MCF 10A (cell line): ENCODE data around the gene MCTP1. TPM values are rescaled to one million over a fixed set of nuclear protein-coding genes. Genes with fewer than 3 reads are reported as not detected.

Experiments used
- Bru-seq: library from RNA; stranded (reverse); fragments of 400-500 nt; gene quantifications from one replicate; lab custom pipeline; 2021; lab: Mats Ljungman, UMichigan
- BruChase-seq, 2 experiments: library from RNA; stranded (reverse); fragments of 400-500 nt; gene quantifications; one replicate each; lab custom pipeline; 2021; lab: Mats Ljungman, UMichigan
- BruUV-seq: library from RNA; stranded (reverse); fragments of 400-500 nt; replicated peaks from 2 replicates; lab custom pipeline; 2021; lab: Mats Ljungman, UMichigan
- CTCF ChIA-PET: fragments of 300-600 bp; sonication (Branson Sonifier 250); formaldehyde crosslinking; extraction: SDS; loops from one replicate; lab custom pipeline; 2021; ENCODE audit warnings: antibody characterized with exemption, inconsistent platforms; lab: Yijun Ruan, JAX
- POLR2A ChIA-PET: fragments of 300-600, 350-650 bp; sonication (Branson Sonifier 250); formaldehyde crosslinking; extraction: SDS; loops from one replicate; lab custom pipeline; 2020; ENCODE audit warnings: antibody characterized with exemption, inconsistent platforms; lab: Yijun Ruan, JAX
- DNase-seq: peaks from one replicate; pipeline ENCODE4 v3.0.0-alpha.2; 2018; ENCODE audit not compliant: unreplicated experiment
- H3K27ac Mint-ChIP-seq: one replicate; pipeline ENCODE4 v1.8.0; 2022; ENCODE audit warnings: mild to moderate bottlenecking, low read depth, mixed read lengths; ENCODE audit not compliant: unreplicated experiment
- H3K27me3 Mint-ChIP-seq: one replicate; pipeline ENCODE4 v1.8.0; 2022; ENCODE audit warnings: mixed read lengths; ENCODE audit not compliant: insufficient read depth, unreplicated experiment
- H3K36me3 Mint-ChIP-seq: one replicate; pipeline ENCODE4 v1.8.0; 2022; ENCODE audit warnings: mild to moderate bottlenecking, moderate library complexity, mixed read lengths; ENCODE audit not compliant: insufficient read depth, unreplicated experiment
- H3K4me1 Mint-ChIP-seq: one replicate; pipeline ENCODE4 v1.8.0; 2022; ENCODE audit warnings: mixed read lengths; ENCODE audit not compliant: insufficient read depth, unreplicated experiment
- H3K4me3 Mint-ChIP-seq: one replicate; pipeline ENCODE4 v1.8.0; 2022; ENCODE audit warnings: mild to moderate bottlenecking, moderate library complexity, mixed read lengths; ENCODE audit not compliant: unreplicated experiment
- H3K9me3 Mint-ChIP-seq: one replicate; pipeline ENCODE4 v1.8.0; 2022; ENCODE audit warnings: mixed read lengths; ENCODE audit not compliant: unreplicated experiment
- CTCF ChIP-seq: fragments of 200-600 bp; IDR thresholded peaks from one replicate; pipeline ENCODE4 v1.8.0; 2022; ENCODE audit warnings: antibody characterized with exemption, mild to moderate bottlenecking; ENCODE audit not compliant: unreplicated experiment
- intact Hi-C: fragments of 100-400 bp; cut with micrococcal nuclease; formaldehyde crosslinking; loops from 2 replicates; pipeline ENCODE4 v1.14.1; 2022
- long read RNA-seq: library from polyadenylated mRNA; stranded (forward); transcript quantifications from one replicate; pipeline ENCODE4 v2.0.0, GENCODE V29; 2022
- total RNA-seq: library from RNA; stranded (reverse); gene quantifications from 2 replicates; pipeline ENCODE4 v1.2.3, GENCODE V29; 2022

Gene MCTP1
- 29.3 and 40.3 TPM in 2 replicates for total RNA-seq
- Bru-seq, nascent RNA: percentile 72 among the genes with signal in this experiment
- BruChase-seq, experiment 1, labeled RNA remaining after a 6-hour chase: percentile 50 among the genes with signal in this experiment
- percentile 52 among the genes with signal in this experiment for BruChase-seq, experiment 2, labeled RNA remaining after a 2-hour chase
- long read RNA-seq, partial matches to known transcripts: 4 of 29 reads
- long read RNA-seq, other reads (novel, unspliced or antisense): 23 of 29 reads

GRCh38 chr5:95284572-95285408 lies at the start of gene MCTP1:
MCTP1 (minus strand) TSS chr5:95285094.
- Mint-ChIP-seq H3K27ac (no peak within 1 kb of the TSS), H3K9me3 (no peaks in the 10 kb centered on the region), H3K4me3 (peak within 1 kb of the TSS; percentile 69), H3K27me3 (peaks cover 66% of the 10 kb centered on the region), H3K36me3 (peaks cover 5% of the 10 kb centered on the region), H3K4me1 (no peaks in the 10 kb centered on the region)
- intact Hi-C loops: loop anchor here (5.0 to 10.0 kb wide), 3 partner anchors 180 to 563 kb away; no protein-coding TSS in a partner anchor
- ChIA-PET POLR2A (interaction anchor here (0.6 to 1.1 kb wide), 3 partner anchors 162 to 197 kb away, joined by 3 read pairs; no protein-coding TSS in a partner anchor), CTCF (interaction anchor here (0.7 to 1.5 kb wide), 6 partner anchors 18 to 316 kb away, joined by 3 to 7 read pairs (median 4); no protein-coding TSS in a partner anchor)
- no peak for TF ChIP-seq CTCF
- BruUV-seq: no TSS peak
- DNase-seq: peak; percentile 40

- intact Hi-C loops: no loop called here
- peaks cover 20% of the 10 kb centered on the region for H3K27me3 Mint-ChIP-seq
- H3K4me1 Mint-ChIP-seq: peaks cover 7% of the 10 kb centered on the region
- peak; percentile 57 for DNase-seq
- ChIA-PET CTCF (no interaction called here), POLR2A (no interaction called here)
- no peak overlapping the region for H3K4me3 Mint-ChIP-seq
- H3K27ac Mint-ChIP-seq: no peak overlapping the region
- H3K9me3 Mint-ChIP-seq: no peaks in the 10 kb centered on the region
- no peaks in the 10 kb centered on the region for H3K36me3 Mint-ChIP-seq
- no peak for TF ChIP-seq CTCF
- no TSS peak for BruUV-seq
Measured at GRCh38 chr5:95332158-95332557, 47.3 kb upstream of the MCTP1 start.

- CTCF ChIA-PET: no interaction called here
- H3K4me1 Mint-ChIP-seq: peaks cover 7% of the 10 kb centered on the region
- no peak overlapping the region for H3K27ac Mint-ChIP-seq
- no peaks in the 10 kb centered on the region for H3K9me3 Mint-ChIP-seq
- H3K4me3 Mint-ChIP-seq: no peak overlapping the region
- POLR2A ChIA-PET: no interaction called here
- peaks cover 20% of the 10 kb centered on the region for H3K27me3 Mint-ChIP-seq
- DNase-seq: peak; percentile 59
- no TSS peak for BruUV-seq
- no peak for TF ChIP-seq CTCF
- no peaks in the 10 kb centered on the region for H3K36me3 Mint-ChIP-seq
- intact Hi-C loops: no loop called here
Measured at GRCh38 chr5:95331358-95331757, 46.5 kb upstream of the MCTP1 start.

GRCh38 chr5:95327211-95327610 lies 42.3 kb upstream of the MCTP1 start:
- H3K9me3 Mint-ChIP-seq: no peaks in the 10 kb centered on the region
- no TSS peak for BruUV-seq
- no peak for TF ChIP-seq CTCF
- CTCF ChIA-PET: interaction anchor here (0.6 kb wide), 1 partner anchor 1767 kb away, joined by 3 read pairs; no protein-coding TSS in a partner anchor
- H3K27ac Mint-ChIP-seq: no peak overlapping the region
- H3K4me1 Mint-ChIP-seq: peaks cover 6% of the 10 kb centered on the region
- no peaks in the 10 kb centered on the region for H3K36me3 Mint-ChIP-seq
- no peak for DNase-seq
- H3K4me3 Mint-ChIP-seq: no peak overlapping the region
- POLR2A ChIA-PET: no interaction called here
- H3K27me3 Mint-ChIP-seq: peaks cover under 1% of the 10 kb centered on the region
- intact Hi-C loops: no loop called here
